HG03159 (cell line): ENCODE results near the gene SIK3.

Experiments
- ATAC-seq: cut with Tn5 transposase; IDR thresholded peaks from one replicate; pipeline ENCODE4 v1.9.1; 2021; ENCODE audit warnings: mild to moderate bottlenecking, moderate library complexity; ENCODE audit not compliant: unreplicated experiment

SIK3 gene

DNA sequence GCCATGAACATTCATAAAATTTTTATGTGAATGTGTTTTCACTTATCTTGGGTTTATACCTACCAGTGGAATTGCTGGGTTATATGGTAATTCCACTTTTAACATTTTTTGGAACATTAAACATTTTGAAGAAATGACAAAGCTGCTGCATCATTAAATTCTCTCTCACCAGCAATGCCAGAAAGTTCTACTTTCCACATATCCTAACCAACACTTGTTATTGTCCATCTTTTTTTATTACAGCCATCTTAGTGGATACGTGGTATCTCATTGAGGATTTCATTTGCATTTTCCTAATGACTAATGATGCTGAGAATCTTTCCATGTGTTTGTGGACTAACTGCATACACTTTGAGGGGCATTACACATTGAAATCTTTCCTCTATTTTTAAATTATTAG is 122.6 kb downstream of the SIK3 start:
- no peak for ATAC-seq

DNA sequence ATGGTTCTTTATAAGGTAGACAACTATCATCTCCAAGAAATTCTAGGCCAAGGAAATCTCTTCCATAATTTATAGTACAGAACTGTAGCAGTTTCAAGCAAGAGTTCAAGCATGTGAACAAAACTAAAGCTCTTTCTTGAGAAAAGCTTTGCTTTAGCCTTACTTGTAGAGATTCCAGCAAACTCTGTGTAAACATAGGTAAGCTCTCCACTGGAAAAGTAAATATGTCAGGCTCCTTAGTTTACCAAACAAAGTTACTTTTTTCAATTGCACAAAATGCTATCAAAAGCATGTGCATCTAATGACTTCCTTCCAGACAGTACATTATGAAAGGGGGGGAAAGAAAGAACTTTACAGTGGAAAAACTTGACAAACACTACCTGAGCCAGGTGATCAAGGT is 125.0 kb downstream of the SIK3 start:
- ATAC-seq, result no peak

DNA sequence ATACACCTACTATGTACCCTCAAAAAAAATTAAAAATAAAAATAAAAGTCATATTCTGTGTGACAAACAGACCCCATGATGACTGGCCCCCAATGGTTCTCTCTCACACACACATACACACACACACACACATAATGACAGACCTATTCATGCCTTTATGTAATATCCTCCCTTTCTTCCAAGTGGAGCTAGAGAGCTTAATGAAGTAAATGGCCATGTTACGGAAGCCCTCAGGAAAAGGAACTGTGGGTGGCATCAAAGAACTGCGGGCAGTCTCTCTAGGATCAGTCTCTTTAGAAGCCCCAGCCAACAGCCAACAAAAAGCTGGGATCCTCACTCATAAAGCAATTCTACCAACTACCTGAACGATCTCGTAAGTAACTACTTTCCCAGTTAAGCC is 125.5 kb downstream of the SIK3 start:
- ATAC-seq, result no peak

DNA sequence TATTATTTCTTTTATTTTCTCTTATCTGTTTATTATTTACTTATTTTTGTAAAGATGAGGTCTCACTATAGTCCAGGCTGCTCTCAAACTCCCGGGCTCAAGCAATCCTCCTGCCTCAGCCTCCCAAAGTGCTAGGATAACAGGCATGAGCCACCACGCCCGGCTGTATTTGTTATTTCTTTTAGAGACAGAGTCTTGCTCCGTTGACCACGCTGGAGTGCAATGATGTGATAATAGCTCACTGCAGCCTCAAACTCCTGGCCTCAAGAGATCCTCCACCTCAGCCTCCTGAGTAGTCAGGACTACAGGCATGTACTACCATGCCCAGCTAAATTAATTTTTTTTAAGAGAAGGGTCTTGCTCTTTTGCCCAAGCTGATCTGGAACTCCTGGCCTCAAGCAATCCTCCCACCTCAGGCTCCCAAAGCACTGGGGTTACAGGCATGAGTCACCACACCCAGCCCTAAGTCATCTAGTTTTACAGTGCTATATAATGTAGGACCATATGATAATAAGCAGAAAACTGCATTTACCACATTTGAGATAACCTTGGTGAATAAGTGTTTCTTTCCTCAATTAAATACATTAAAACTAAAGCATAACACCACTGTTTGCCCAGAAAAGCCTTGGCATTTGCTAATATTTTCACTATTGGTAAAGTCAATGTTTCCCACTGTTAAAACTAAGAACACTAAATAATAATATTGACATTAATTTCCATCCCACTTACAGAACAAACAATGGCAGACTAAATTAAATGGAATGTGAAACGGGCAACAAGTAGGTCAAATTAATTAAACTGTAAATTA is 127.5 kb downstream of the SIK3 start:
- no peak for ATAC-seq

DNA sequence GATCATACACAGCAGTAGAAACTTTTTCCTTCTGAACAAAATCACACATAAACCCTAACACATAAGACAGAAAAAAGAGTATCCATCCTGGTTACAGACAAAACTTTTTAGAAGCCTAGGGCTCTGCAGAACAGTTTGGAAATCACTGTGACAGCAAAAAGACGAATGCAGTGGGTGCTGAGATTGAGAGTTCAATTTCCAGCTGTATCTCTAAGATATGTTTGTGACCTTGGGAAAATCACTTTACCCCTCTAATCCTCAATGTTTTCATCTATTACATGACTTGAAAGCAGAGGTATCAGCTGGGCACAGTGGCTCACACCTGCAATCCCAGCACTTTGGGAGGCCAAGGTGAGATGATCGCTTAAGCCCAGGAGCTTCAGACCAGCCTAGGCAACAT is 128.5 kb downstream of the SIK3 start:
- ATAC-seq, result no peak

DNA sequence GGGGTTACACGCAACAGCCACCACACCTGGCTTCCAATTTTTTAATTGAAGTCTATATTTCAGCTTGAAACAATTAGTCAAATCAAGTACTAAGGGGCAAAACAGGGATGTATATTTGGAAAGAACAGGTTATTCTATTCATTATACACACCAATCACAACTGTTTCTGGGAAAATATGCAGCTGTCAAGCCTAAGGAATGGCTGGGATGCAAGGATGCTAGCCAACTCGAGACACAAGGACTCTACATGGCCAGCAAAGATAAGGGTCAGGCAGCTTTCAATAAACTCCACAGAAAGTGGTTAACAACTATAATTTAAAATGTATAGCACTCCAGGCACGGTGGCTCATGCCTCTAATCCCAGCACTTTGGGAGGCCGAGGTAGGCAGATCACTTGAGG is 134.0 kb downstream of the SIK3 start:
- no peak for ATAC-seq

DNA sequence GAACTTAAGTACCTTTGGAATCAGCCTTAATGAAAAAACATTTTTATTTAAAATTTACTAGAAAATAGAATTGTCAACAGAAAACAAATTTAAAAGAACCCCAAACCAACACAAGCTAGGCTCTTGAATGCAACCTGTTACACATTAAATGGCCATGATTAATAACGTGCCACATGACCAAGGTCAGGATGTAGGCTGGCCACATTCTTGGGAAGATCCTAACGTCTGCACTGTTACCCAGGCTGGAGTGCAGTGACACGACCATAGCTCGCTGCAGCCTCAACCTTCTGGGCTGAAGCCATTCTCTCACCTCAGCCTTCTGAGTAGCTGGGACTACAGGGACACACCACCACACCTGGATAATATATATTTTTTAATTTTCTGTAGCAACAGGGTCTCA is 134.4 kb downstream of the SIK3 start:
- no peak for ATAC-seq

DNA sequence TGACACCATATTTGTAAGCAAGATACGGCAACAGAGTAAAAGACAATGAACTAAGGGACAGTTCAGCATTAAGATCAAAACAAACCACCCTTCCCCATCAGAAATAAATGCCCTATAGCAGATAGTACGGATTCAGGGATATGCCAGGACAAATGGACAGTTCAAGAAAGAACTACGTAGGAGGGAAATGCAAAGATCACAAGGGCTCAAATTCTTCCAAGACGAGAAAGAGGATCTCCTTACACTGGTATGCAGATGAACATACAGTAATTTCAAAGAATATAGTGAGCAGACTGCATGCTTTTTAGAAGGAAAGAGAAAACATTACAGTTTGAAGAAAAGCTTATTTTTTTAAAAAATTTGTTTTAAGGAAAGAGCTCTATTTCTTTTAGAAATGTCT is 136.1 kb downstream of the SIK3 start:
- ATAC-seq, result no peak

DNA sequence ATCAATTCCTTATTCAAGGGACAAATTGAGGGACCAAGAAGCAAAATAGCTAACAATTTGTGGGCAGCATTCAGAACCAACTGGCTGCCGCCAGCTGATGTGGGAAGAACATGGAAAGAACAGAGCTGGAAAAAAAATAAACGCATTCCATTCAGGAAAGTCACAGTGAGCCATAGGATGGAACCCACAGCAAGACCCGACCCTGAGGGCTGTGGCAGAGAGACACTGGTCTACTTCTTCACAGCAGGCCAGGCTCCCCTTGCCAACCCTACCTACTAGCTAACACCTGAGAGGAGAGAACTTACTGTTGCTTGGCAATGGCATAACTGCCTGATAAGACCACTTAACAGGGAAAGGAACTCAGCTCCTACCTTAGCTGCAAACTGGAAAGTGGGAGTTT is 137.3 kb downstream of the SIK3 start:
- no peak for ATAC-seq

DNA sequence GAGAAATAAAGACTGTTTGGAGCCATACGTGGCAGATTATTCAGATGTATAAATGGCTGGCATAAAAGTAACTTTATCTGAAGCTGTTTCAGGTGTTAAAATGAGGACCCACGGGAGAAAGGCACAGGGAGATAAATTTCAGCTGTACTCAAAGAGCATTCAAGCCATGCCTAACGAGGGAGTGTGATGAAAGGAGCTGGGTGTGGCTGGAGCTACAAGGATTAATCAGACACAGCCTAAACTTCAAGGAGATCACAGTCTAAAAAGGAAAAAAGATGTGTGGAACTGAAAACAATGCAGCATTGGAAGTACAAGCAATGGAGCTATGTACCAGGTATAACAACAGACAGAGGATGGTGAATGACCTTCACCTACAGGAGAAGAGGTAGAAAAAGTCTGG is 140.0 kb downstream of the SIK3 start:
- no peak for ATAC-seq

DNA sequence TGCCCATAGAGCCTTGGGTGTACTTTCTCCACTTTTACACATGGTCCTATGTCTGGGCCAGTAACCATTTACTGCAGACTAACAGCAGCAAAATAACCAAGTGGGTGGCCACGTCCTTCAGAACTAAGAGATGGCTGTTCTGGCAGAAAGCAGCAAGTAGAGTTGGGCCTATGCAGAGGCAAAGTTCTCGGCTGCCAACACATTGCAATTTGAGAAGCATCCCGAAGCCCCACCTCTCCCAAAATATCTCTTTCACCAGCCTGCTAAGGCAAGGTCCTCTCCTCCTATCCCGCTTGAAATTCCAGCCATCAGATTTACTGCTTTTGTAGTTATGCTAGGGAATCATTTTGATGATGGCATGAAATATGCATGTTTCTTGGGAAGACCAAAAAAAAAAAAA is 142.3 kb downstream of the SIK3 start:
- ATAC-seq, result no peak

DNA sequence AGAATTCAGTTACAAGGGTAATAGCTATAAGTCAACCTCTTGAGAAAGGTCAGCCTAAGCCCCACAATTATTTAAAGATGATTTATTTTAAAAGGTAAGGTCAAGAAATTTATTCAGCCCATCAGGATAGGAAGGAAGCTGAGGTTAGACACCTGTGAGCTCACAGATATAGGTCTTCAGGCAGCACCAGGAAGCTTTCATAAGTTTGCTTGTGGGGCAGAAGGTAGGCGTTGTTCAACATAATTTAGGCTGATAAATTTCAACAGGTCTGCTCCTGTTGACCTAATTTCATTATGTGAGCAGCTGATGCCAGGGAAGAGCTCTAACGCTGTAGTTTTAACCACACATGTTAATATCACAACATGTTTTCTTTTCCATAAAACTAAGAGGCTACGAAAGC is 142.7 kb downstream of the SIK3 start:
- no peak for ATAC-seq

DNA sequence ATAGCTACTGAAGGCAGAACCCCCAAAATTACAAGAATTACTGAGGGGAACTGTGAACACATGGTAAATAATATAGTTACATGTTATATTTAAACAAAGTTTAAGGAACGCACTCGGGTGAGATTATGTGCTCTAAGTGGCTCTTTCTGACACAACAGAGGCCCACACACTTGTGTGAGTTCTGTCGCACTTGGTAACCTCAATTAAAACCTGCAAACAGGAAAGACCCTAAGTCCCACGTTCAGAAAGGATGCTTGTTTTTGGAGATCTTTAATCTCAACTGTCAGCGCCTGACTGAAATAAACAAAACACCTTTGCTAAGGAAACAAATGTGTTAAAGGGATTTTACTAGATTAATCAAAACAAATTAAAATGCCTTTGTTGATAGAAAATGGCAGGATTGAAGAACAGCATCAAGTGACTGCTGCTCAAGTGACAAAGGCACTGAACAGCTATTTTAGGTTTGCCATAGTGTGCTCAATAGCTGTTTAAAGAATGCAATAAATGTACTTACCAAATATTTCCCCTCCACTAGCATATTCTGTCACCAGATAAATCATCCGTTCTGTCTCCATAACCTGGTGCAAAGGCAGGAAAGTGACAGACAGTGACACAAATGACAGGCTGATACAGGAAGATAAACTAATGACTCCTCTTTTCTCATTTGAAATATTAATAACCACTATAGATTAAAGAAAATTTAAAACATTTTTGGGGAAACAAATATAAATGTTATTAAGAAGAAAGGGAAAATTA is 144.5 kb downstream of the SIK3 start:
- ATAC-seq, result no peak

DNA sequence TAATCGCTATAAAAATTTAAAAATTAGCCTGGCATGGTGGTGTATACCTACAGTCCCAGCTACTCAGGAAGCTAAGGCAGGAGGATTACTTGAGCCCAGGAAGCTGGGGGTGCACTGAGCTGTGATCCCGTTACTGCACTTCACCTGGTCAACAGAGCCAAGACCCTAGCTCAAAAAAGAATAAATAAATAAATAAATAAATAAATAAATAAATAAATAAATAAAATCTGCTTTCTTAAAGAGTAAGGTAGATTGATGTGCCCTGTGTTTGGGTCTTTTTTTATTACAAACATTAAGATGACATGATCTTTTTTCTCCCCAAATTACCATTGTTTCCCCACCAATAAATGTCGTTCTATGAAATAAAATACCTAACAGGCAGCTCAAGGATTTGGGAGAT is 146.5 kb downstream of the SIK3 start:
- no peak for ATAC-seq

DNA sequence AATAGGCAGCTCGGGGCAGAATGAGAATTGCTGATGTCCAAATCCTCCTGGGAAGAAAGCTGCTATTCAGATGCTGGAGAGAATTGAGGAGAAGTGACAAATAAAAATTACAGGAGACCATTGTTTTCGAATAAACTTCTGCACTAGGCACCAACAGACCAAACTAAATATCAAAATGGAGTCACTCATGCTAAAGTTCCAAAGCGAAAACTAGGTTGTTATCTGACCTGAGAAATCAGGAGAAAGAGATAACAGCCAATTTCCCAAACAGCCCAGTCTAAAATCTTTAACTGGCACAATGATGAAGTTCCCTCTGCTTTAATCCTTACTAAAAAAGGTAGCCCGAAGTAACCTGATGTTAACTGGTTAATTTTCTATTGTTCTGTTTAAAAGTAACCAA is 148.0 kb downstream of the SIK3 start:
- ATAC-seq, result no peak

DNA sequence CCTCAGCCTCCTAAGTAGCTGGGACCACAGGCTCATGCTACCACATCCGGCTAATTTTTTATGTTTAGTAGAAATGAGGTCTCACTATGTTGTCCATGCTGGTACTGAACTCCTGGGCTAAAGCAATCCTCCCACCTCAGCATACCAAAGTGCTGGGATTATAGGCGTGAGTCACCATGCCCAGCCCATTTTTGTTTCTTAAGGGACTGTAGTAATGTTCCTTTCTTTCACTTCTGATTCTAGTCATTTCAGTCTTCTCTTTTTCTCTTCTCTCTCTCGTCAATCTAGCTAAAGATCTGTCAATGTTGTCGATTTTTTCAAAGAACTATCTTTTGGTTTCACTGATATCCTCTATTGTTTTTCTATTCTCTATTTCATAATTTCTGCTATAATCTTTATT is 149.8 kb downstream of the SIK3 start:
- ATAC-seq, result no peak

DNA sequence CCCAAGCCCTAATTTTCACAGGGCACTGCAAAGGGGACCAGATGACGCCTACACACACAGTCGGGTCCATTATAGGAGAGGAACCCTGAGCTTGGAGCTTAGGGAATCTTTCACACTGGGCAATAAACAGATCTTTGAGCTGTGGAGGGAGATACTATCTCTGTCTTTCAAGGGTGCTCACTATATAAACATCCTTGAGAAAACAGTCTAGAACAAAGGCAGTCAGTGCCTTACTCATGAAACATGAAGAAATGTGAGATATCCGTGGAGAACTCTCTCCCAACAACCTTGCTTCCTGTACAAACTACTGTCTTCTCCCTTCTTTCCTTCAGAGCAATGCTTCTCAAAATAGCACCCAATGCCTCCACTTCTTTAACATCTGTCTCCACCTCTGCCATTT is 151.8 kb downstream of the SIK3 start:
- no peak for ATAC-seq

DNA sequence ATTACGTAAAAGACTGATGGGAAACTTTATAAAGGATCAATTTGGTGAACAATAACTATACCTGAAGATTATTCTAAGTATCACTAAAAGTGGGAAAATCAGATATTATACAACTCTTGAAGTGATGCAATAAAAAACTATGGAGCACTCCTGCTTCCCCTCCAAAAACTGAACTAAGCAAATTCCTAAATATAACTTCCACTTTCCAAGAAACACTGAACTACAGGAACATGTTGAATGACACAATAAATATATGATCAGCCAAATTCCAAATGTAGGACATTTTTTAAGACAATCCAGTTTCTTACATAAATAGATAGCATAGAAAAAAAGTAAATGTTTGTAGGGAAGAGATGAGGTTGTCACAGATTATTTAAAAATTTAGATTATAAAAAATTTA is 158.7 kb downstream of the SIK3 start:
- no peak for ATAC-seq

DNA sequence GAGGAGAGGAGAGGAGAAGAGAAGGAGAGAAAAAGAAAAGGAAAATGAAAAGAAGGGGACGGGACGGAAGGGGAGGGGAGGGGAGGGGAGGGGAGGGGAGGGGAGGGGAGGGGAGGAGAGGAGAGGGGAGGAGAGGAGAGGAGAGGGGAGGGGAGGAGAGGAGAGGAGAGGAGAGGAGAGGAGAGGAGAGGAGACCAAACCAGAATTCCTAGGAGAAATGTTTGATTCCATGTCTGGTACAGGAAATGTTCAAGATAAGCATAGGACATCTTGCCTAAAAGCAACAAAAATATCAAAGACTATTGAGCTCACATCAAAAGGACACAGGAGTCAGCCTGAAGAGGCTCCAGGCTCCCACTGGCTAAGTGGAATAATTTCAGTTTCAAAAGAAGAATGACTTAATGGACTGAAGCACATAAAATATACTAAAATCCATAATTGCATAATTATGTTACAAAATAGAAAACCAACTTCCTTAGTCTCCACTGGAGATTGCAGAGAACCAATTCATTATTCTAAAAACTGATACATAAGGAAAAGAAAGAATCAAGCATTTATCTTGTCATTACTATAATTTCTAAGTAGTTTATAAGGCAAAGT is 159.7 kb downstream of the SIK3 start:
- ATAC-seq, result no peak

DNA sequence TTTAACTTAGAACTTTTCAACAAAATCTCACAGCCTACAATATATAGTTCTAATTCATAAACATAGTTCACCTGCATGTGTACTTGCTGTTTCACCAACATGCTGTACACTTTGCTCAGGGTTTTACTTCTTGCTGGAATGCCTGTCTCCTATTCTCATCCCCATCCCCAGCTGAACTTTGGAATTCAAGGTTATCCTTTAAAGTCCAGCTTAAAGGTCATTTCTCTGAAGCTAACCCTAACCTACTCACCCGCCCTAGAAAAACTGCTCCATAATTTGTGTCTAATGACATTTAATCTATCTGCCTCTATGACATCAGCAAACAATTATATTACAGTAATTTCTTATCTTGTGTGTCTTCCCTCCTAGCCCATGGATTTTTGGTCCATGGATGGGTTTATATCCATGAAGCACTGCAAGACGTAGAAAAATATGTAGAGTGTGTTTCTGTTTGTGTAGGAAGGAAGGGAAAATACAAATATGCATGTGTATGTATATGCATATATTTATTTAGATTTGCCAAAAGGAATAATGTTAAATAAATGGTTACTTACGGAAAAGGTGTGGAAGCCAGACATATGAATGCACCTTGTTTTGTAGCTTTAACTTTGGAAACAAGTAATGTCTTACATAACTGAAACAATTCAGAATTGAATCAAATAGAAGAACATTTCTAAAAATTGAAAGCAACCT is 161.3 kb downstream of the SIK3 start:
- no peak for ATAC-seq

DNA sequence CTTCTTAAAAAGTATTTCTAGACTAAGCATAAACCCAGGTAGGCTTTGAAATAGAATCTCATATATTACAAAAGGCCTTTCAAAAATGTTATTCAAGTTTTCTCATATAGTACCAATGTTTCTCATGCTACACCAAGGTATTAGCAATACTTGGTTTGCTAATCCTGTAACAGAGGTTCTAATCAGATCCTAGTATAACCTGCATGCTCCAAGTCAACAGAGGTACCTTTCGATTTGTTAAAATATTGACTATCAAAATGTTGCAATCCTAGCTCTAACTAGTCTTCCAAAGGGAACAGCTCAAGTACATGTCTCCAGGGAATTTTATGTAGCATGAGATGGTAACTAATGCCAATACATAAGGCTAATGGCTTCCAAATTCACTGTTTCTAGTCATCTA is 162.7 kb downstream of the SIK3 start:
- no peak for ATAC-seq

DNA sequence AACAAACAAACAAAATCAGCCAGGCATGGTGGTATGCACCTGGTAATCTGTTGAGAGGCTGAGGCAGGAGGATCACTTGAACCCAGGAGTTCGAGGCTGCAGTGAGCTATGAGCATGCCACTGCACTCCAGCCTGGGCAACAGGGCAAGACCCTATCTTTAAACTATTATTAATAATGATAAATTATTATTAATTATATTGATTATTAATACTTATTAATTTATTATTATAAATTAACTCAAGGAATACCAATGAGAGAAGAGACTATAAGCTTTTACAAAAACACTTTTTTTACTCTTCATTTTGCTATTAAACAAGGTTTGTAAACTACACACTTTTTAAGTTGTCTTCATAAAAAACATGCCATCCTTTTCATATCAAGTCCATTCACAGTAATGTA is 163.1 kb downstream of the SIK3 start:
- ATAC-seq, result no peak
